ENCODE data around the gene MYO1D. TPM values are rescaled to one million over a fixed set of nuclear protein-coding genes. Genes with fewer than 3 reads are reported as not detected.

Gene MYO1D
- total and polyA plus RNA-seq, 9 donors = 20.9 to 62.2 (median 53.8) TPM

DNA sequence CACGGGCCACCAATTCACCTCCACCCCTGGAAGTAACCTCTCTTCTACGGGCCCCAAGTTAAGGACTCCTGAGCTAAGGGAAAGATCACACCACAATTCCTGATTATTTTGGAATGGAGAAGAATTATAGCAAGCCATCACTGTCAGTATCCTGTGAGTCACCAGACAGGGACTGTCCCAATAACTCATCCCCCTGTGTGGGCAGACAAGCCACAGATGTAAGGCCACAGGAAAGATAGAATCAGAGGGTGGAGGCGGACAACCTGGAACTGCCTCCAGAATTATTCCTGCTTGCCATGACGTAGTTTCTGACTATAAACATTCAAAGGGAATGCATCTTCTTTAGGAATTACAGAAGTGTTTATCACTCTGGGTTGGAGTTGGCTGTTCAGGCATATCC lies 5.8 kb upstream of the MYO1D start:
- TF ChIP-seq POLR2A (IDR thresholded peaks at IDR 0.05) (no peak), EP300 (IDR thresholded peaks at IDR 0.05) (no peak)
- TF ChIP-seq, protein P1, sequence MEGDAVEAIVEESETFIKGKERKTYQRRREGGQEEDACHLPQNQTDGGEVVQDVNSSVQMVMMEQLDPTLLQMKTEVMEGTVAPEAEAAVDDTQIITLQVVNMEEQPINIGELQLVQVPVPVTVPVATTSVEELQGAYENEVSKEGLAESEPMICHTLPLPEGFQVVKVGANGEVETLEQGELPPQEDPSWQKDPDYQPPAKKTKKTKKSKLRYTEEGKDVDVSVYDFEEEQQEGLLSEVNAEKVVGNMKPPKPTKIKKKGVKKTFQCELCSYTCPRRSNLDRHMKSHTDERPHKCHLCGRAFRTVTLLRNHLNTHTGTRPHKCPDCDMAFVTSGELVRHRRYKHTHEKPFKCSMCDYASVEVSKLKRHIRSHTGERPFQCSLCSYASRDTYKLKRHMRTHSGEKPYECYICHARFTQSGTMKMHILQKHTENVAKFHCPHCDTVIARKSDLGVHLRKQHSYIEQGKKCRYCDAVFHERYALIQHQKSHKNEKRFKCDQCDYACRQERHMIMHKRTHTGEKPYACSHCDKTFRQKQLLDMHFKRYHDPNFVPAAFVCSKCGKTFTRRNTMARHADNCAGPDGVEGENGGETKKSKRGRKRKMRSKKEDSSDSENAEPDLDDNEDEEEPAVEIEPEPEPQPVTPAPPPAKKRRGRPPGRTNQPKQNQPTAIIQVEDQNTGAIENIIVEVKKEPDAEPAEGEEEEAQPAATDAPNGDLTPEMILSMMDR (IDR thresholded peaks at IDR 0.05) = no peak
- Histone ChIP-seq H3K27ac (no peak overlapping the region), H3K36me3 (no peaks in the 10 kb centered on the region), H3K4me3 (no peak overlapping the region), H3K9me3 (no peaks in the 10 kb centered on the region), H3K4me1 (ENCODE audit: insufficient read depth) (no peaks in the 10 kb centered on the region), H3K27me3 (no peaks in the 10 kb centered on the region)
- WGBS, 3 donors = 78 to 81% (median 79%) methylated on average over 4 of the region's 4 CpGs
- DNase-seq = no peak
- intact Hi-C loops (cut with DNase I) = no loop called here

DNA sequence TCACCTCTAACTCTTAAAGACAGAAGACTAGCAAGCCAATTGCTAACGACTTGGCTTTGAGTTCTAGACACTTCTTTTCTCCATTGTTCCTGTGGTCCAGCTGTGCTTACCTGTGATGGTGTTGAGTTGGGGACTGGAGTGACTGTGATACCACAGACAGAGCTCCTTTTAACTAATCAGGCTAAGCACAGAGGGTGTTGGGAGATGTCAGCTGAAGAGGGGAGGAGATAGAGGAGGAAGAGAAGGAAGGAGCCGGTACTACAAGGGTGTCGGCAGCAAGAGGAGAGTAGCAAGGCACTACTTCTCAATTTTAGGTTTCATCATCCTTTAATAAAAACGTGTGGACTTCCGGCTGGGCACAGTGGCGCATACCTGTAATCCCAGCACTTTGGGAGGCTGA lies 5.1 kb upstream of the MYO1D start:
- Histone ChIP-seq H3K27ac (no peak overlapping the region), H3K36me3 (no peaks in the 10 kb centered on the region), H3K4me1 (ENCODE audit: insufficient read depth) (no peaks in the 10 kb centered on the region), H3K4me3 (no peak overlapping the region), H3K9me3 (no peaks in the 10 kb centered on the region), H3K27me3 (no peaks in the 10 kb centered on the region)
- no peak for DNase-seq
- no peak for TF ChIP-seq EP300 (IDR thresholded peaks at IDR 0.05)
- TF ChIP-seq, protein P1 (IDR thresholded peaks at IDR 0.05) = no peak
- TF ChIP-seq POLR2A (IDR thresholded peaks at IDR 0.05) = no peak
- intact Hi-C loops (cut with DNase I) = no loop called here
- WGBS, 3 donors = 69 to 72% (median 70%) methylated on average over 6 of the region's 6 CpGs

DNA sequence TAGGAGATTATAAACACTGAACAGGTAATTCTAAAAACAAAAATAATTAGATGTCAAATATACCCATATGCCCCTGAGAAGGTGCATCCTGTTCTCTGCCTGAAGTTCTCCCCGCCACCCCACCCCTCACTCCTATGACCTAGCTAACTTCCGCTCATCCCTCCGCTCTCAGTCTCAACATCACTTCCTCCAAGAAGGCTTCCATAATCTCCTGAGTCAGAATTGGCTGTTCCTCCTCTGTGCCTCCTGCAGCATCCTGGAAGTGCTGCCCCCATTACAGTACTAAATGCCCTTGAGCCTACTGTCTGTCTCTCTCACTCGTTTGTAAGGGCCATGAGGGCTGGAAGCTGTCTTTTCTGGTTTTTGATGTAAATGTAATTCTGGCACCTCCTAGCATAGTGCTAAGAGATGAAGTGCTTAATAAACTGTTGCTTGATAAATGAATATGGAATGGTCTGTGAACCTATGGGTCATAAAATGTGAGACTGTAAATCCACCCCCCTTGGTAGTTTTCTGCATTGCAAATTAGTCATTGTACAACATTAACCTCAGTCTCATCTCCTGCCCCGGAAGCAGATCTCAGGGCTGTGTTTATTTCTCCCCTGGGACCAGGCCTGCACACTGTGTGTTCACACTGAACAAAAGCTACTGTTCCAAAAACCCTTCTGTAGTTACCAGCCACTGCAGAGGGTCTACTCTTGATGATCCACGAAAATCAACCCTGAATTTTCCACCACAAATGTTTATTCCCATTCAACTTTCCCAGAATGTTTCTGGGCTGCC lies 3.9 kb upstream of the MYO1D start:
- no peak for DNase-seq
- H3K36me3 ChIP-seq = no peaks in the 10 kb centered on the region
- no peaks in the 10 kb centered on the region for H3K27me3 ChIP-seq
- TF ChIP-seq POLR2A (IDR thresholded peaks at IDR 0.05) (no peak), EP300 (IDR thresholded peaks at IDR 0.05) (no peak)
- TF ChIP-seq, protein P1 (IDR thresholded peaks at IDR 0.05) = no peak
- intact Hi-C loops (cut with DNase I) = no loop called here
- H3K4me1 ChIP-seq (ENCODE audit: insufficient read depth) = no peaks in the 10 kb centered on the region
- 81 to 86% (median 85%) methylated on average over 6 of the region's 6 CpGs for WGBS, 3 donors
- no peaks in the 10 kb centered on the region for H3K9me3 ChIP-seq
- H3K27ac ChIP-seq = no peak overlapping the region
- H3K4me3 ChIP-seq = no peak overlapping the region

DNA sequence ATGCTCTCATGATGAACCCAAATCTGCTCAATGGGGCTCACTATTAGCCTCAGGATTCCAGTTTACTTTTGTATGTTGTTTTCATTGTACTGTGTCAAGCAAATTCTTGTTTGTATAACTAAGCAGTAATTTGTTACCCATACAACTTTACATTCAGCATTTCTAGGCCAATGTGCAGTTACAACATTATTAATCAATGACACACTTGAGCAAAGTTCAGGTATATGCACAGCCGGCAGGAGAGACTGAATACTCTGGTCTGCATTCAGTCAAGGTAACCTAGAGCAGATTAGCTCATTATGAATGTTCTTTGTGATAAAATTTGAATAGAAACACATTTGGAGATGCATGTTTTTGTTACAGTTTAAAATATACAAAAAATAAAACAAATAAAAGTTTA lies 2.2 kb upstream of the MYO1D start:
- Histone ChIP-seq H3K9me3 (no peaks in the 10 kb centered on the region), H3K27ac (no peak overlapping the region), H3K4me3 (no peak overlapping the region), H3K36me3 (no peaks in the 10 kb centered on the region), H3K27me3 (no peaks in the 10 kb centered on the region), H3K4me1 (ENCODE audit: insufficient read depth) (no peaks in the 10 kb centered on the region)
- TF ChIP-seq, protein P1 (IDR thresholded peaks at IDR 0.05) = no peak
- TF ChIP-seq POLR2A (IDR thresholded peaks at IDR 0.05) = no peak
- no peak for TF ChIP-seq EP300 (IDR thresholded peaks at IDR 0.05)
- DNase-seq = no peak
- 81 to 93% (median 84%) methylated on average over 1 of the region's 1 CpG for WGBS, 3 donors
- intact Hi-C loops (cut with DNase I) = loop anchor here (5.0 to 10.0 kb wide), 5 partner anchors 54 to 392 kb away; partner anchors contain the start of genes CDK5R1 (in 1 of the 4) and SPACA3 (in 1 of the 4)
